Natural killer cell (primary cell): Measurements from ENCODE around the gene GMPPA. TPM values are rescaled to one million over a fixed set of nuclear protein-coding genes. Genes with fewer than 3 reads are reported as not detected.
A peak's percentile ranks its signal among the peaks of the same experiment; 100 is the strongest.

Experiments
- ATAC-seq, 3 donors: fragments of 150-1000 bp in 2 of 3; fragments of 200-7000 bp in 1 of 3; cut with Tn5 transposase; 1 replicate in 1 of 3; 2 replicates in 2 of 3; pipeline ENCODE4 v1.10.0; 2021; ENCODE audit warnings: mild to moderate bottlenecking in 2 of 3, moderate library complexity in 2 of 3
- DNase-seq, 2 donors: peaks; one replicate each; pipeline versions ENCODE4 v3.0.0 to v3.0.0-alpha.2; 2013 to 2021; ENCODE audit warnings: mixed read lengths in 1 of 2
- H3K27ac ChIP-seq: one replicate; pipeline ENCODE4 v1.5.1; 2013; ENCODE audit warnings: mild to moderate bottlenecking, low read length
- H3K27me3 ChIP-seq: one replicate; pipeline ENCODE4 v1.6.1; 2013; ENCODE audit warnings: low read length; ENCODE audit not compliant: control insufficient read depth, insufficient read depth
- H3K36me3 ChIP-seq: one replicate; pipeline ENCODE4 v1.6.1; 2013; ENCODE audit warnings: low read length; ENCODE audit not compliant: control insufficient read depth, insufficient read depth
- H3K4me1 ChIP-seq: one replicate; pipeline ENCODE4 v1.6.1; 2013; ENCODE audit warnings: low read length; ENCODE audit not compliant: control insufficient read depth, insufficient read depth
- H3K4me3 ChIP-seq: one replicate; pipeline ENCODE4 v1.5.1; 2013; ENCODE audit warnings: low read length
- H3K9me3 ChIP-seq: one replicate; pipeline ENCODE4 v1.6.1; 2013; ENCODE audit warnings: low read length; ENCODE audit not compliant: control insufficient read depth, insufficient read depth
- H3K27ac Mint-ChIP-seq, 2 donors: one replicate each; pipeline ENCODE4 v1.8.0; 2022; ENCODE audit warnings: mild to moderate bottlenecking in 2 of 2, mixed read lengths in 2 of 2, moderate library complexity in 1 of 2
- H3K27me3 Mint-ChIP-seq, 2 donors: one replicate each; pipeline ENCODE4 v1.8.0; 2022; ENCODE audit warnings: low read depth in 2 of 2, mixed read lengths in 2 of 2
- H3K36me3 Mint-ChIP-seq: one replicate; pipeline ENCODE4 v1.8.0; 2022; ENCODE audit warnings: mixed read lengths
- H3K4me1 Mint-ChIP-seq, 2 donors: one replicate each; pipeline ENCODE4 v1.8.0; 2022; ENCODE audit warnings: mixed read lengths in 2 of 2
- H3K4me3 Mint-ChIP-seq: one replicate; pipeline ENCODE4 v1.8.0; 2022; ENCODE audit warnings: mild to moderate bottlenecking, moderate library complexity, mixed read lengths
- H3K9me3 Mint-ChIP-seq, 2 donors: one replicate each; pipeline ENCODE4 v1.8.0; 2022; ENCODE audit warnings: mixed read lengths in 2 of 2
- CTCF ChIP-seq: fragments of 200-600 bp; IDR thresholded peaks from one replicate; pipeline ENCODE4 v1.8.0; 2022; ENCODE audit warnings: antibody characterized with exemption
- WGBS: methylation state at CpG from one replicate; pipeline ENCODE4 v1.1.7; 2013; ENCODE audit warnings: missing lambda C conversion rate; ENCODE audit not compliant: insufficient coverage; 5-methylcytosine and 5-hydroxymethylcytosine counted together
- intact Hi-C: fragments of 100-400 bp; cut with micrococcal nuclease; formaldehyde crosslinking; loops from one replicate; pipeline ENCODE4 v1.14.2; 2022
- total RNA-seq, 4 donors: library from RNA; stranded (reverse); fragments of 120-200 nt in 1 of 4; gene quantifications; one replicate each; pipeline versions ENCODE4 v1.2.3 to v1.2.4, GENCODE V29; 2013 to 2022

GMPPA gene
- total RNA-seq, 3 donors from 2014 or later (not counting 1 experiment from before 2014, with no cell fraction given) = 27.6 to 36.3 (median 33.8) TPM

- H3K4me3 ChIP-seq = no peak overlapping the region
- DNase-seq (no peak), ATAC-seq (no peak)
- H3K27ac Mint-ChIP-seq = no peak overlapping the region
- peaks cover 35% of the 10 kb centered on the region for H3K27me3 ChIP-seq
- peaks cover 2 to 16% of the 10 kb centered on the region in 2 donors for H3K4me1 Mint-ChIP-seq
- TF ChIP-seq CTCF = no peak
- 93% methylated on average over 5 of the region's 5 CpGs for WGBS
- H3K27me3 Mint-ChIP-seq = peaks cover 22 to 38% of the 10 kb centered on the region in 2 donors
- H3K9me3 Mint-ChIP-seq = no peaks in the 10 kb centered on the region
- no peak overlapping the region for H3K27ac ChIP-seq
- no peaks in the 10 kb centered on the region for H3K9me3 ChIP-seq
- peaks cover 22% of the 10 kb centered on the region for H3K4me1 ChIP-seq
- H3K36me3 Mint-ChIP-seq = no peaks in the 10 kb centered on the region
- H3K4me3 Mint-ChIP-seq = no peak overlapping the region
- H3K36me3 ChIP-seq = no peaks in the 10 kb centered on the region
- intact Hi-C loops = no loop called here
Measured at GRCh38 chr2:219493086-219493485, 5.6 kb upstream of the GMPPA start.

- Mint-ChIP-seq H3K27me3 (peaks cover 22 to 39% of the 10 kb centered on the region in 2 donors), H3K36me3 (no peaks in the 10 kb centered on the region), H3K4me1 (peaks cover 21 to 36% of the 10 kb centered on the region in 2 donors), H3K27ac (no peak overlapping the region), H3K4me3 (no peak overlapping the region), H3K9me3 (no peaks in the 10 kb centered on the region)
- Histone ChIP-seq H3K27ac (no peak overlapping the region), H3K27me3 (peaks cover 35% of the 10 kb centered on the region), H3K36me3 (no peaks in the 10 kb centered on the region), H3K9me3 (no peaks in the 10 kb centered on the region), H3K4me1 (peaks cover 31% of the 10 kb centered on the region), H3K4me3 (no peak overlapping the region)
- no peak for TF ChIP-seq CTCF
- WGBS = 25% methylated on average over 9 of the region's 10 CpGs
- ATAC-seq (no peak), DNase-seq (no peak)
- intact Hi-C loops = loop anchor here (5.0 kb wide), 1 partner anchor 37 kb away; no protein-coding TSS in a partner anchor
Measured at GRCh38 chr2:219494952-219495530, 3.6 kb upstream of the GMPPA start.

GRCh38 chr2:219495531-219496122 lies 3.1 kb upstream of the GMPPA start:
- no peak overlapping the region for H3K27ac Mint-ChIP-seq
- Histone ChIP-seq H3K4me1 (peaks cover 31% of the 10 kb centered on the region), H3K27me3 (peaks cover 35% of the 10 kb centered on the region), H3K27ac (no peak overlapping the region), H3K4me3 (no peak overlapping the region), H3K36me3 (no peaks in the 10 kb centered on the region), H3K9me3 (no peaks in the 10 kb centered on the region)
- H3K9me3 Mint-ChIP-seq = no peaks in the 10 kb centered on the region
- intact Hi-C loops = loop anchor here (5.0 kb wide), 1 partner anchor 37 kb away; no protein-coding TSS in a partner anchor
- DNase-seq = peak in 1 of 2 donors; percentile 74
- H3K4me3 Mint-ChIP-seq = no peak overlapping the region
- peaks cover 26 to 40% of the 10 kb centered on the region in 2 donors for H3K4me1 Mint-ChIP-seq
- TF ChIP-seq CTCF = peak; percentile 16
- H3K36me3 Mint-ChIP-seq = no peaks in the 10 kb centered on the region
- WGBS = 33% methylated on average over 14 of the region's 14 CpGs
- peaks cover 22 to 37% of the 10 kb centered on the region in 2 donors for H3K27me3 Mint-ChIP-seq
- peak in 2 of 3 donors; percentile 12 to 22 for ATAC-seq
